HG02588 (cell line): ENCODE results near the gene VEGFA.

Experiments
- ATAC-seq: cut with Tn5 transposase; IDR thresholded peaks from one replicate; pipeline ENCODE4 v1.9.1; 2021; ENCODE audit warnings: mild to moderate bottlenecking, moderate library complexity; ENCODE audit not compliant: unreplicated experiment

The VEGFA gene

DNA sequence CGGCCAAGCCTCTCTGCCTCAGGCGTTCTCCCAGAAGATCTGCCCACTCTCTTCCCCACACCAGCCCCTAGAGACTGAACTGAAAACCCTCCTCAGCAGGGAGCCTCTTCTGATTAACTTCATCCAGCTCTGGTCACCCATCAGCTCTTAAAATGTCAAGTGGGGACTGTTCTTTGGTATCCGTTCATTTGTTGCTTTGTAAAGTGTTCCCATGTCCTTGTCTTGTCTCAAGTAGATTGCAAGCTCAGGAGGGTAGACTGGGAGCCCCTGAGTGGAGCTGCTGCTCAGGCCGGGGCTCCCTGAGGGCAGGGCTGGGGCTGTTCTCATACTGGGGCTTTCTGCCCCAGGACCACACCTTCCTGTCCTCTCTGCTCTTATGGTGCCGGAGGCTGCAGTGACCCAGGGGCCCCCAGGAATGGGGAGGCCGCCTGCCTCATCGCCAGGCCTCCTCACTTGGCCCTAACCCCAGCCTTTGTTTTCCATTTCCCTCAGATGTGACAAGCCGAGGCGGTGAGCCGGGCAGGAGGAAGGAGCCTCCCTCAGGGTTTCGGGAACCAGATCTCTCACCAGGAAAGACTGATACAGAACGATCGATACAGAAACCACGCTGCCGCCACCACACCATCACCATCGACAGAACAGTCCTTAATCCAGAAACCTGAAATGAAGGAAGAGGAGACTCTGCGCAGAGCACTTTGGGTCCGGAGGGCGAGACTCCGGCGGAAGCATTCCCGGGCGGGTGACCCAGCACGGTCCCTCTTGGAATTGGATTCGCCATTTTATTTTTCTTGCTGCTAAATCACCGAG is 14.2 kb downstream of the VEGFA start:
- no peak for ATAC-seq

DNA sequence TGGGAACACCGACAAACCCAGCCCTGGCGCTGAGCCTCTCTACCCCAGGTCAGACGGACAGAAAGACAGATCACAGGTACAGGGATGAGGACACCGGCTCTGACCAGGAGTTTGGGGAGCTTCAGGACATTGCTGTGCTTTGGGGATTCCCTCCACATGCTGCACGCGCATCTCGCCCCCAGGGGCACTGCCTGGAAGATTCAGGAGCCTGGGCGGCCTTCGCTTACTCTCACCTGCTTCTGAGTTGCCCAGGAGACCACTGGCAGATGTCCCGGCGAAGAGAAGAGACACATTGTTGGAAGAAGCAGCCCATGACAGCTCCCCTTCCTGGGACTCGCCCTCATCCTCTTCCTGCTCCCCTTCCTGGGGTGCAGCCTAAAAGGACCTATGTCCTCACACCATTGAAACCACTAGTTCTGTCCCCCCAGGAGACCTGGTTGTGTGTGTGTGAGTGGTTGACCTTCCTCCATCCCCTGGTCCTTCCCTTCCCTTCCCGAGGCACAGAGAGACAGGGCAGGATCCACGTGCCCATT is 15.3 kb downstream of the VEGFA start:
- no peak for ATAC-seq

DNA sequence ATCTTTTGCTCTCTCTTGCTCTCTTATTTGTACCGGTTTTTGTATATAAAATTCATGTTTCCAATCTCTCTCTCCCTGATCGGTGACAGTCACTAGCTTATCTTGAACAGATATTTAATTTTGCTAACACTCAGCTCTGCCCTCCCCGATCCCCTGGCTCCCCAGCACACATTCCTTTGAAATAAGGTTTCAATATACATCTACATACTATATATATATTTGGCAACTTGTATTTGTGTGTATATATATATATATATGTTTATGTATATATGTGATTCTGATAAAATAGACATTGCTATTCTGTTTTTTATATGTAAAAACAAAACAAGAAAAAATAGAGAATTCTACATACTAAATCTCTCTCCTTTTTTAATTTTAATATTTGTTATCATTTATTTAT is 15.9 kb downstream of the VEGFA start:
- ATAC-seq: no peak

DNA sequence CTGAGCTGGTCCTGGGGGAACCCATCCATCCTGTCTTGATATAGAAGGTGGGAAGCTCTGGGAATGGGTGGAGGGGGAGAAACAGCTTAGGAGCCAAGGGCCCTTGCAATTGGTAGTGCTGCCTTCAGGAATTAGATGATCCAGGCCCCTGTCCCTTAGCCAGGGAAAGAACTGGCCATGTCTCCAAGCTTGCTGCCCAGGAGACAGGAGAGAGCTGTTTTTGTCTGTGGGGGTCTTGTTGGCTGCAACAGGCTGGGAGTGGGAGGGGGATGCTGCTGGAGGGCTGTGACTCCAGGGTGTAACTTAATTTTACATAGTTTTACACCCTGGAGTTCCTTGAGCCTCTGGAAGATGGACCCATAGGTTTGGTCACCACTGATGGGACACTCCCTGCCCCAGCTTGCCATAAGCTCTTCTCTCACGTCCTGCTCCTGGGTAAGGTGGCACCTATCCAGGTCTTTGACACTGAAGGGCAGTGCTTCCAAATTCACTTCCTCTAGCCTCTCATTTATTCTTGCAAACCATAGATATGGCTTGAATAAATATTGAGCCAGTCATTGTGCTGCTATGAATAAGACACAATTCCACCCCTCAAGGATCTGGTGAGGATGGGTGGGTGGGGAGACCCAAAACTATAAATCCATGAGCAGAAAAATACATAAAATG is 16.8 kb downstream of the VEGFA start:
- no peak for ATAC-seq

DNA sequence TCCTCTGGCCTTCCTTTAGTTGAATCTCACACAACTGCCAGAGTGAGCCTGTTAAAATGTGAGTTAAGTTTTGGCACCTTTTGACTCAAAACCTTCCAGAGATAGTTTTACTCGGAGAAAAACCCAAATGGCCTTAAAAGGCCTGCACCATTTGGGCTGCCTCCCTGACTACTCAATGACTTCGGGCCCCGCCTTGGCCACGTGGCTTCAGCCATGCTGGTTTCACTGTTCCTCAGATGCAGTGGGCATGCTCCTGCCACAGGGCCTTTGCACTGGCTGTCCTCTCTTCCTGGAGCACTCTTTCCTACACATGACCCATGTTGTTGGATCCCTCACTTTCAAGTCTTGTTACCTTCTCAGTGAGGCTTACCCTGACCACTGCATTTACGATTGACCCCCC is 18.3 kb downstream of the VEGFA start:
- no peak for ATAC-seq

DNA sequence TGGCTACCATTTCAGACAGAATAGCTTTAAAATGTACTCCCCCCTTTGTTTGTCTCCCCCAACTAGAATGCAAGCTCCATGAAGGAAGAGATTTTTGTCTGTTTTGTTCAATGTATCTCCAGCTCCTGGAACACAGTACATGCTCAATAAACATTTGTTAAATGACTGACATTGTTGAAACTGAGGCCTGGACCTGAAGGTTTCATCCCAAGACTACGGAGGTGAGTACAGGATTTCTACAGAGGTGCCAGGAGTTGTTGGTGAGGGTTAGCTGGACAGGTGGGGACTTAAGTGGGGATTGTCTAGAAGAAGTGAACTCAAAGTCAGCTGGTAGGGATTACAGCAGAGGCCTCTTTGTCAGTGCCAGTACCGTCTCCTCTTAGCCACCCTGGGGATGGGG is 19.4 kb downstream of the VEGFA start:
- no peak for ATAC-seq

DNA sequence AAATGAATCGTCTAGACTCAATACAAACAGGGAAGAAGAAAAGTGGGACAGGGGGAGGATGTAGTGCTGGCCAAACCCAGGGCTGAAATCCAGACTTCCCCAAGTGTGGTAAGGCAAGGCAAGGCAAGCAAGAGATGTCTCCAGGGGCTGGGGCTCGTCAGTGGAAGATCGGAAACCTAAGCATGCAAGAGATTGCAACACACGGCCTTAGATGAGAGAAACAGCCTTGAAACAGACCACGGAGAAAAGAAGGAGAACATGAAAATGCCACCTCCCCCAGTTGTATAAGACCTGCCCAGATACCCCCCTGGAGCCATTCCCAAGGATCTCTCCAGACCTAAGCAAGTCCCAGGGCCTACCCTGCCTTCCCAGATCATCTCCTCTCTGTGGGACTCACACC is 20.0 kb downstream of the VEGFA start:
- no peak for ATAC-seq

DNA sequence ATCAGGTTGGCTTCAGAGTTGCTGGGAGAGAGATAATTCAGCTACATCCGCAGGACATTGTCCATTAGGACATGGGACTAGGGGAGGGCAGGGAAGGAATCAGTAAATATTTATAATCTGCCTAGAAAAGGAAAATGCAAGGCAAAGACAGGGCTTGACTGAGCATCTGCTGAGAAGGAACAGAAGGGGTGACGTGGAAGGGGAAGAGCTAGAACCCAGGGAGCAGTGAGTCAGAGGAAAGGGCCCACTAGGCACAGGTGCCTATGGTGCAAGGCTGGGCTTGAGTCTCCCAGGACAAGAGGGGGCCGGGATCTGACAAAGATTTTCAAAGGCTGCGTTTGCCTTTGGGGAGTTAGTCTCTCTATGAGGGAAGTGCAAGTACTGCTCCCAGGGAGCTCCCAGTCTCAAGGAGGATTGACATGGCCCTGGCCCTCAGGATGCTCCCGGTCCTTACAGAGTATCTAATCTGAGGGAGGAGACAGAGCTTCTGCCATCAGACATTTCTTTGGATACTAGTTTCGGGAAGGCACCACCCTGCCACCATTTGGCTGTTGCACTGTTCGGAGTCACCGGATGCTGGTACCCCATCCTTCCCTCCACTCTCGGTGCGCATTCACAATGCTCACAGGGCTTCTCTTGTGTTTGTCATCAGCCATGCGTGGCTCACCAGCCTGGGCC is 21.9 kb downstream of the VEGFA start:
- ATAC-seq: no peak

DNA sequence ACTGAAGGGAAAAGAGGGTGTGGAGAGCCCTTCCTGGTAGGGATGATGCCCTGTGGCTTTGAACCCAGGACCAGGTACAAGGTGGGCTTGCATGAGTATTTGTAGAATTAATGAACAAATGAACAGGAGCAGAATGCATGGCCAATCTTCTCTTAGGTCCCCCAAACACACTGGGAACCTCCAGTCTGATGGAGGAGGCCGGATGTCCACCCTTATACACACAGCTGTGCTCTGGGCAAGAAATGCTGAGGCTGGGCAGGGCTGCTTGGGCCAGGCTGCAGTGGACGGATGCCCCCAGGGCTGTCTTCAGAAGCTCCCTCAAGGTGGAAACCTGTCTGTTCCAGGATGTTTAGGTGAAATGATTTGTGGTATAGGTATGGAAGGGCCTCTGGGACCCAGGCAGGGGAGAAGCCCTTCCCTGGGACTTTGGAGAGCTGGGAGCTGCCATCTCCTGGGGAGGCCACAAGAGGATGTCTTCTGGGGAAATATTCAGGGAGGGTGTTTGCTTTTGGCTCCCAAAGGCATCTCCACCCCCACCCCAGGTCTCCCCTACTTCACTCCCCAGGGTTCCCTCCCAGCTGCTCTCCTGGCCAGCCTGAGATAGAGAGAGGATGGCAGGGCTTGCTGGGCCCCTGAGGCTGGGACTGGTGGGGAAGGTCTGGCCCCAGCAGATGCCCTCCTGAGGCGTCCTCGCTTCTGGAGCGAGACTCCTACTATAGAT is 23.3 kb downstream of the VEGFA start:
- no peak for ATAC-seq

DNA sequence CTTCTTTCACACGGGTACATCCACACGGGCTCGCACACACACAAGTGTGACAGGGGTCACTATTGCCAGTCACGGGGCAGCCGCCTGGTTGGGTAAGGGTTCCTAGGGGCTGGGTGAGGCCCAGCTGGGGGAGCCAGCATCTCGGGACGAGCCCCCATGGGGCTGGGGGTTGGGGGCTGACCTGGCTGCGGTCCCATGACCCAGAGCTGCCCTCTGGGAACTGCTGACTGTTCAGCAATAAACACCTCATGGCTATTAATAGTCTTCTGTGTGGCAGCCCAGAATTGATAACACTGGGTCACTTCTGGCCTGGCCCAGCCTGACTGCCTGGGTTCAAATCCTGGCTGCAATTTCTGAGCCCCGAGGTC is 23.8 kb downstream of the VEGFA start:
- ATAC-seq: no peak

DNA sequence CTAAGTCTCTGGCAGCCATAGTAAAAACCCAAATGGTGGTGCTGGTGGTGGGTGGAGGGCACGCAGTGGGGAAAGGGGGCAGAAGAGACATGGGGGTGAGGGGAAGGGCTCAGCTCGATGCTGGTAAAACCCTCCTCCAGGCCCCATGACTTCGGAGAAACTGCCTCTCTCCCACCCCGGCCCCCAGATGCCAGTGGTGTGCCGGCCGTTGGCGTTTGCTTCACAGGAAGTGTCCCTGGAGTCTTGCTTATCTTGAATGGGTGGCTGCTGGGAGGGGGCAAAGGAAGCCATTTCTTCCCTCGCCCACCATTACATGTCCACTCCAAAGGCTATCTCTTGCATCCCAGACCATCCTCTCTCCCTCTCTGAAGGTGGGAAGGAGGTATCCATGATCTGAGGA is 25.4 kb downstream of the VEGFA start:
- ATAC-seq: no peak

DNA sequence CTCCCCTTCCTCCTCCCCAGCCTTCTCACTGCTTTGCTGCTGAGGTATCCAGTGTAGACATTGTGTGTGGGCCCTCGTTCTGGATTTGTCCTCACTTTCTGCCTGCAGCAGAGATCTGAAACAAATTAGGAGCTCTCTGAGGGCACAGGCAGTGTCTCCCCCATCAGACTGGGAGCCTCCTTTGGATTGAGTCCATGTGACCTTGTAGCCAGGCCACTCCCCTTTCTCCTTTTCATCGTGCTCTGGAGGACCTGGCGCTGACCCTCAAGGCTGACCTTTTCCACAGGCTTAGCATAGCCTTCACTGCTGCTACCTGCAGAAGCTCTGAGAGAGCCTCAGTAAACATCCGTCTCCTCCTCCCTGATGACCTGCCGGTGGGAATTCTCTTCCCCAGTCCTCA is 26.2 kb downstream of the VEGFA start:
- no peak for ATAC-seq

DNA sequence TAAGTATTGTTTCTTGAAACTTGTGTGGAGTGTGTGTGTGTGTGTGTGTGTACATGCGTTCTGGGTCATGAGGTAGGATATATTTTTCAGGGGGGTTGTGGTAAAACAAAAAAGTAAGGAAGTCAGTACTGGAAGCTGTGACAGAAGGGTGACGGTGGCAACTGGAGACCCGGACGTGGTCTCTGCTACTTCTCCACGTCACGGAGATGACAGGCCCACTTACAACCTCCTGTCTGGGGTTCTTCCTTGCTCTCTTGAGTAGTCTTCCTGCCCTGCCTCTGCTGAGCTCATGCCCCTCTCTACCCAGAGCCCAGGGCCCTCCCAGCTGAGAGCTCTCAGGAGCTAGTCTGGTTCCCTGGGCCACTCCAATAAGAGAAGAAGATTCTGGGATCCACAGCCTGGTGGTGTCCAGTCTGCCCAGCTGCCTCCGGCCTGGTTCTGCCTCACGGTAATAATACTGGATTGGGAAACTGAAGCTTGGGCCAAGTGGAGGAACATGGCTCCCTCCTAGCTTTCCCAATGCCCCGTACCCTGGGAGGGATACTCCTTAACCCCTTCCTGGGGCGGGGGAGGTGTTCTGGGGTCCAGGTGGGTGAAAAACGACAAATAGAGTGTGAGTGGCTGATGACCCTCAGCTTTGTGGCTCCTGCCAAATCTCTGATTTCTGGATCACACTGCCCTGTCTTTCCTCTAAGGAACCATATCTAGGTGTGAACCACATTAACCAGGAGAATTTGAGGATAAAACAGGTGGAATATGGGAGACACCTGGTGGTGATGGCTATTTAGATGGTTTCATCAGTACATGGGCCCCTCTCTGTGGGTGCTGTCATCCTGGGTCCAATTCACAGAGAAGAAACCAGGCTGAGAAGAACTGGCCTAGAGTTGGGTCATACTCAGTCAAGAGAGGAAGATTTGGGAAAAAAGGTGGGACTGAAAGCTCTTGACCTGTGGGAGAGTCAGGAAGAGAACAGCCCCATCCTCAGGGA is 27.2 kb downstream of the VEGFA start:
- no peak for ATAC-seq

DNA sequence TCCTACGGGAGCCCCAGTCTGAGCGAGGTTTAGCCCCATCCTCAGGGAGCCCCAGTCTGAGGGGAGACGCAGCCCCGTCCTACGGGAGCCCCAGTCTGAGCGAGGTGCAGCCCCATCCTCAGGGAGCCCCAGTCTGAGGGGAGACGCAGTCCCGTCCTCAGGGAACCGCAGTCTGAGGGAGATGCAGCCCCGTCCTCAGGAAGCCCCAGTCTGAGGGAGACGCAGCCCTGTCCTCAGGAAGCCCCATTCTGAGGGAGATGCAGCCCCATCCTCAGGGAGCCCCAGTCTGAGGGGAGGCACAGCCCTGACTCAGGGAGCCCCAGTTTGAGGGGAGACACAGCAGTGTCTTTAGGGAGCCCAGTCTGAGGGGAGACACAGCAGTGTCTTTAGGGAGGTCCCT is 27.9 kb downstream of the VEGFA start:
- no peak for ATAC-seq

DNA sequence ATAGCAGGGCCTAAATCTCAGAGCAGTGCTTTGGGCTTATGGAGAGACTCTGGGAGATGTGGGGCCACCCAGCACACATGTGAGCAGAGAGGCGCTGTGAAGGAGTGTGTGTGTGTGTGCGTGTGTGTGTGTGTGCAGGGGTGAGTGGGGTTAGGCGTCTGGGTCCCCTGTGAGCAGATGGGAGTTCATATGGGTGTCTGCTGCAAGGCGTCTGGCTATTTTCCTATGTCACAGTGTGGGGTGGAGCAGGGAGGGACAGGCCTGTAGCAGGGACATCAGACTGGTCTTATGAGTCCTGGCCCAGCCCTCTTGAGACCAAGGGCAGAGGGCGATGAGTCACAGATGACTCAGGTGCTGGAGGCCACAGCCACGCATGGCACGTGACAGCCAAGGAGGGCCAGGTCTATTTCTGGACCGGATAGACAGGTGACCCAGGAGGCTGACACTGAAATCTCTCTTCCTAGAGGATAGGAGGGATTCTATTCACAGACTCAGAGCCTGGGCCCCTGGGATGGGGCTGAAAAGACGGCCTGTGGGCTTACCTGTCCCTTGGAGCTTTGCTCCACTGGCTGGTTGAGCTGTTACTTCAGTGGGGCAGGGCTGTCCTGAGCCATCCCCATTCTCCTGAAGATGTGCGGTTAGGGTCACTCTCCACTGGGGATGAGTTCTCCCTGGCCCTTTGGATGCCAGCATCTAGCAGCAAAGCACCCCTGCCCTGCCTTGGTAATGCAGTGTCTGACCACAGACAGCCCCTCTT is 28.9 kb downstream of the VEGFA start:
- no peak for ATAC-seq

DNA sequence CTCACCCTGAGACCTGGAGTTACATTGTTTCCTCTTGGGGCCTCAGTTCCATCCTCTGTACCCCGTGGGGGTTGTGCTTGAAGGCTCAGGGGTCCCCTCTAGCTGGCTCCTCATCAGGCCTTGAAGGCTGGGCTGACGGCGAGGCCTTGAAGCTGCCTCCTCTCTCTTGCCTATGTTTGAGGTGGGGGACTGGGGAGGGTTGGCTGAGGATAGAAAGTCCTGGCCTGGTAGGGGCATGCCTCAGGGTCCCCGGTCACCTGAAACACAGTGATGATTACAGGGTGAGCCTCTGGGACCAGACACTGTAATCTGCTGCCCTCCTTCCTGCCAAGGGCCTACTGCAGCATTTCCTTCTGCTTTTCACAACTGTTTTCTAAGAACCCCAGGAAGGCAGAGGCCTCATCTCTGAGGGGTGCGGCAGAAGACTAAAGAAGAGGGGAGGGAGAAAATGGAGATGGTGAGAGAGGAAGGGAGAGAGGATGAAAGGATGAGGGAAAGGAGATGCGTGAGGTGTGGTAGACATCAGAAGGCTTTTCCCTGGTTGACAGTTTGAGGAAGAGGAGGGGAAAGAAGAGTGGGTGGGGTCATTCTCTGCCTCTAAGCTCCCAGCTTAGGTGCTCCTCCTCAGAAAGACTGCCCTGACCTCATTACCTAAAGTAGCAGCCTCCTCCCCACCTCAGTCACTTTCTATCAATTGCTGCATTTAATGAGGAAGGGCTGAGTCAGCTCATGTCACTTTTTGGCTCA is 29.7 kb downstream of the VEGFA start:
- ATAC-seq: no peak

DNA sequence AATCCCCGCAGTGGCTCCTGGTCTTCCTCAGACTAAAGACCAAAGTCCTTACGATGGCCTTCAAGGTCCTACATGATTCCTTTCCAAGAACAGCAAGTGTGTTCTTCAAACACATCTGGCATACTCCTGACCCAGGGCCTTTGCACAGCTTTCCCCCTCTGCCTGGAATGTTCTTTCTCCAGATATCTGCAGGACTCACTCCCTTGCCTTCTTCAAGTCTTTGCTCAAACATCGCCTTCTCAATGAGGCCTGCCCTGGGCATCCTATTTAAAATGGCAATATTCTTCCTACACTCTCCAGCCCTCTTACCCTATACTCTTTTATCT is 30.2 kb downstream of the VEGFA start:
- ATAC-seq: no peak

DNA sequence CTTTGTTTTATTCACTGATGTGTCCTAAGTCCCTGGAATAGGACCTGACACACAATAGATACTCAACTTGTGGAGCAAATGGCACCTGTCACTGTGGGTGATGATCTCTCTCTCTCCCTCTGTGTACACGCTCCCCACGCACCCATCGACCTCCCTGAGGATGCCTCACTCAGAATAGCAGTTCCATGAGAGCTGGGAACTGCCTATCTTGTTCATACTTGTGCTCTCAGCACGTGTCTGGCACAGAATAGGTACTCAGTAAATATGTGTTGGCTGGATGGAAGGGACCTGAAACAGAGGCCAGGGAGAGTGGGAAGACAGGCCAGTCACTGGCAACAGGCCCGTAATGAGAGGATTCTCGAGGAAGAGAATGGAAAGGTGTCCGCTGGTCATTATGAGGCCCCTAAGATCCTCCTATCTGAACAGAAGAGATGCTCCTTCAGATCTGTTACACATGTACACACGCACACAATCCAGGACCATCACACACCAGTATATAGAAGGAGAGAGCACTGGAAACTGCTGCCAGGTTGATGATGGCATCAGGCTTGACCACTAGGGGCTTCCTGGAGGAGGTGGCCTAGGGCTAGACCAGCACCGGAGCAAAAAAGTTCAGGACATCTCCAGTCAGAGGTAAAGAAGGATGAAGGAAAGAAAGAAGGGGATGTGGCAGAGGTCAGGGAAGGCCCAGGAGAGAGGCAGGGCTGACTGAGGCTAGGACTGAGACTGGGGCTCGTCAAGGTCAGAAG is 30.9 kb downstream of the VEGFA start:
- ATAC-seq: no peak
